WTC11 (cell line): Measurements from ENCODE around the gene ECT2L. TPM values are rescaled to one million over a fixed set of nuclear protein-coding genes. Genes with fewer than 3 reads are reported as not detected.
A peak's percentile ranks its signal among the peaks of the same experiment; 100 is the strongest.

ENCODE experiments used
- ATAC-seq: fragments of 200-7000 bp; cut with Tn5 transposase; 2 replicates; pipeline ENCODE4 v1.10.0; 2021; ENCODE audit warnings: mild to moderate bottlenecking, moderate library complexity
- CTCF ChIA-PET: fragments of 300-600 bp; sonication (Branson Sonifier 250); formaldehyde crosslinking; loops from one replicate; lab custom pipeline; 2021; ENCODE audit warnings: antibody characterized with exemption; lab: Charles Lee
- POLR2A ChIA-PET: fragments of 350-600 bp; sonication (Branson Sonifier 250); formaldehyde crosslinking; loops from one replicate; lab custom pipeline; 2021; ENCODE audit warnings: antibody characterized with exemption; lab: Charles Lee
- DNase-seq: peaks from one replicate; pipeline ENCODE4 v3.0.0; 2021; ENCODE audit warnings: low spot score
- H3K27ac Mint-ChIP-seq: 2 replicates; pipeline ENCODE4 v1.8.0; 2021; ENCODE audit warnings: mixed read lengths
- H3K27me3 Mint-ChIP-seq: 2 replicates; pipeline ENCODE4 v1.8.0; 2021; ENCODE audit warnings: low read depth, mild to moderate bottlenecking, moderate library complexity, mixed read lengths
- H3K36me3 Mint-ChIP-seq: 2 replicates; pipeline ENCODE4 v1.8.0; 2021; ENCODE audit warnings: mixed read lengths
- H3K4me1 Mint-ChIP-seq: 2 replicates; pipeline ENCODE4 v1.8.0; 2022; ENCODE audit warnings: mixed read lengths
- H3K4me3 Mint-ChIP-seq: 2 replicates; pipeline ENCODE4 v1.8.0; 2021; ENCODE audit warnings: mild to moderate bottlenecking, moderate library complexity, mixed read lengths
- H3K9me3 Mint-ChIP-seq: 2 replicates; pipeline ENCODE4 v1.8.0; 2021; ENCODE audit warnings: mixed read lengths
- CREM ChIP-seq: sonication (generic); formaldehyde crosslinking; IDR thresholded peaks from 2 replicates; pipeline ENCODE4 v1.8.1; 2022; ENCODE audit warnings: mild to moderate bottlenecking, missing genetic modification reagents, moderate library complexity
- ETV6 ChIP-seq: sonication (generic); formaldehyde crosslinking; IDR thresholded peaks from 2 replicates; pipeline ENCODE4 v1.8.1; 2022; ENCODE audit warnings: mild to moderate bottlenecking, missing genetic modification reagents
- FOXK1 ChIP-seq: sonication (generic); formaldehyde crosslinking; IDR thresholded peaks from 2 replicates; pipeline ENCODE4 v1.8.0; 2022; ENCODE audit warnings: mild to moderate bottlenecking, moderate library complexity, missing genetic modification reagents
- FOXP1 ChIP-seq: sonication (generic); formaldehyde crosslinking; IDR thresholded peaks from 2 replicates; pipeline ENCODE4 v1.8.0; 2022; ENCODE audit warnings: missing genetic modification reagents, mild to moderate bottlenecking, moderate library complexity, borderline replicate concordance
- GABPB1 ChIP-seq: sonication (generic); formaldehyde crosslinking; IDR thresholded peaks from 2 replicates; pipeline ENCODE4 v1.8.1; 2023; ENCODE audit warnings: mild to moderate bottlenecking, missing genetic modification reagents
- MXD4 ChIP-seq: fragments of 250-450 bp; sonication (Bioruptor Pico); IDR thresholded peaks from 2 replicates; pipeline ENCODE4 v1.8.0; 2021; ENCODE audit warnings: mild to moderate bottlenecking, moderate library complexity, borderline replicate concordance
- NFYB ChIP-seq: sonication (generic); formaldehyde crosslinking; conservative IDR thresholded peaks from 2 replicates; pipeline ENCODE4 v1.8.0; 2022; ENCODE audit warnings: low read depth, missing genetic modification reagents
- NR2C2 ChIP-seq: sonication (generic); formaldehyde crosslinking; IDR thresholded peaks from 2 replicates; pipeline ENCODE4 v1.8.0; 2022; ENCODE audit warnings: mild to moderate bottlenecking, missing genetic modification reagents
- SOX15 ChIP-seq: fragments of 250-450 bp; sonication (Bioruptor Pico); IDR thresholded peaks from 2 replicates; pipeline ENCODE4 v1.9.0; 2021; ENCODE audit warnings: mild to moderate bottlenecking
- SP1 ChIP-seq: sonication (generic); formaldehyde crosslinking; conservative IDR thresholded peaks from 2 replicates; pipeline ENCODE4 v1.8.1; 2022; ENCODE audit warnings: missing genetic modification reagents
- TEAD1 ChIP-seq: sonication (generic); formaldehyde crosslinking; IDR thresholded peaks from 2 replicates; pipeline ENCODE4 v1.8.0; 2022; ENCODE audit warnings: mild to moderate bottlenecking, missing genetic modification reagents
- ZNF232 ChIP-seq: sonication (generic); formaldehyde crosslinking; IDR thresholded peaks from 2 replicates; pipeline ENCODE4 v1.8.0; 2022; ENCODE audit warnings: mild to moderate bottlenecking, missing genetic modification reagents
- ZNF671 ChIP-seq: fragments of 250-450 bp; sonication (Bioruptor Pico); IDR thresholded peaks from 2 replicates; pipeline ENCODE4 v1.8.0; 2021; ENCODE audit warnings: mild to moderate bottlenecking
- total RNA-seq: library from RNA; stranded (reverse); gene quantifications from 3 replicates; pipeline ENCODE4 v1.2.3, GENCODE V29; 2021
- TF ChIP-seq, protein P1 (sequence below): sonication (generic); formaldehyde crosslinking; conservative IDR thresholded peaks from 2 replicates; pipeline ENCODE4 v1.8.1; 2023; ENCODE audit warnings: mild to moderate bottlenecking, low read depth, missing genetic modification reagents, moderate library complexity
- TF ChIP-seq, protein P2 (sequence below): sonication (generic); formaldehyde crosslinking; IDR thresholded peaks from 2 replicates; pipeline ENCODE4 v1.8.0; 2022; ENCODE audit warnings: mild to moderate bottlenecking, missing genetic modification reagents
- TF ChIP-seq, protein P3 (sequence below): sonication (generic); formaldehyde crosslinking; IDR thresholded peaks from 2 replicates; pipeline ENCODE4 v1.8.0; 2023; ENCODE audit warnings: missing genetic modification reagents, mild to moderate bottlenecking, borderline replicate concordance
- TF ChIP-seq, protein P4 (sequence below): fragments of 250-450 bp; sonication (Bioruptor Pico); IDR thresholded peaks from 2 replicates; pipeline ENCODE4 v2.1.2; 2022; ENCODE audit warnings: mild to moderate bottlenecking, moderate library complexity
- TF ChIP-seq, protein P5 (sequence below): fragments of 250-450 bp; sonication (Bioruptor Pico); IDR thresholded peaks from 2 replicates; pipeline ENCODE4 v1.9.0; 2021; ENCODE audit warnings: moderate library complexity, mild to moderate bottlenecking, inconsistent platforms, borderline replicate concordance
- TF ChIP-seq, protein P6 (sequence below): fragments of 250-450 bp; sonication (Bioruptor Pico); IDR thresholded peaks from 2 replicates; pipeline ENCODE4 v1.9.0; 2021; ENCODE audit warnings: mild to moderate bottlenecking, borderline replicate concordance

The ECT2L gene
- total RNA-seq, 1 experiment from 2014 or later = not detected

DNA sequence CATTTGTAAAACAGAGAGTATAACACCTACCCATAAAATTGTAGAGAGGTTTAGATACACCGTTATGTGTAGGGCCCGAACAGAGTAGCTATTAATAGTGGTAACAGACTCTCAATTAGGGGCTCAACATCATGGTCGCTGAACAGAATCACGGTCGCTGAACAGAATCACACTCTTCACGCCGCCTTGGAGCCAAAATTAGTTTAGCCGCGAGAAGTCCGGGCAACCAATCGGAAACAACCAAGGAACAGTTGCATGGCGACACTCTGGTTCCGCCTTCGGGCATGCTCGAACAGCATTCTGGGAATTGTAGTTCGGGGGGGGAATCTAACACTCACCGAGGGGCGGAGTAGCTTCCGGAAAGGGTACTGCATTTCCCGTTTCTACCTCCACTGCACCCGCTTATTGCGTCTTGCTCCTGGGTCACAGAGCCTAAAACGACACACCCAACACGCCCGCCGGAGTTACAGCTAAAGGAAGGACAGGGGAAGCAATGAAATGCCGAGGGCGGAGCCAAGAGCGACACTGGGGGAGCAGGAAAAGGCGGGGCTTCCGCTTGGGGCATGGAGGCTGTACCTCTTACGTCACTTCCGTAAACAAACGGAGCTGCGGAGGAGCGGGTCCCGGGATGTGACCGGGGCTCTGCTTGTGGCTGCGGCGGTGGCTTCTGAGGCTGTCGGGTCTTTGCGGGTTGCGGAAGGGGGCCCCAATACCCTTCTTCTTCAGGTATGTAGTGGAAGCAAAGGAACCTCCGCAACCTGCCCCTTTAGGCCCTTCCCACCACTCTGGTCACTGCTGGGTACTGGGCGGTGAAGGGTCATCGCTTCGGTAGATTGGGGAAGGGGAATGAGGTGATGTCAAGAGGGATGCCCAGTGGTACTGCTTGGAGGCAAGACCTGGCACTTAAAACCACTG is 22.5 kb upstream of the ECT2L start, which contains the start of gene CCDC28A:
Gene CCDC28A, plus strand, starts transcription at position 593 of the 915 bp plus-strand sequence. CDS start 2,352 bp downstream, outside the sequence.
- peak; percentile 88 for DNase-seq
- H3K4me3 Mint-ChIP-seq = peak within 1 kb of the TSS; percentile 100
- peaks cover 13% of the 10 kb centered on the region for H3K4me1 Mint-ChIP-seq
- ChIA-PET POLR2A (interaction anchor here (0.6 to 0.9 kb wide), 2 partner anchors 10 to 296 kb away, joined by 5 to 10 read pairs; no protein-coding TSS in a partner anchor), CTCF (interaction anchor here (0.5 to 1.1 kb wide), 7 partner anchors 14 to 370 kb away, joined by 3 to 4 read pairs (median 3); partner anchors contain the start of gene HEBP2)
- H3K36me3 Mint-ChIP-seq = no peaks in the 10 kb centered on the region
- peak; percentile 80 for TF ChIP-seq GABPB1
- peak; percentile 96 for TF ChIP-seq CREM (CRISPR knock-in tag)
- no peak for TF ChIP-seq FOXP1 (CRISPR knock-in tag)
- no peak; the same call in 1 of the 2 replicates for TF ChIP-seq ETV6 (CRISPR knock-in tag)
- peak; percentile 100 for TF ChIP-seq FOXK1 (CRISPR knock-in tag)
- peak; percentile 62 for TF ChIP-seq NFYB
- TF ChIP-seq, protein P1, sequence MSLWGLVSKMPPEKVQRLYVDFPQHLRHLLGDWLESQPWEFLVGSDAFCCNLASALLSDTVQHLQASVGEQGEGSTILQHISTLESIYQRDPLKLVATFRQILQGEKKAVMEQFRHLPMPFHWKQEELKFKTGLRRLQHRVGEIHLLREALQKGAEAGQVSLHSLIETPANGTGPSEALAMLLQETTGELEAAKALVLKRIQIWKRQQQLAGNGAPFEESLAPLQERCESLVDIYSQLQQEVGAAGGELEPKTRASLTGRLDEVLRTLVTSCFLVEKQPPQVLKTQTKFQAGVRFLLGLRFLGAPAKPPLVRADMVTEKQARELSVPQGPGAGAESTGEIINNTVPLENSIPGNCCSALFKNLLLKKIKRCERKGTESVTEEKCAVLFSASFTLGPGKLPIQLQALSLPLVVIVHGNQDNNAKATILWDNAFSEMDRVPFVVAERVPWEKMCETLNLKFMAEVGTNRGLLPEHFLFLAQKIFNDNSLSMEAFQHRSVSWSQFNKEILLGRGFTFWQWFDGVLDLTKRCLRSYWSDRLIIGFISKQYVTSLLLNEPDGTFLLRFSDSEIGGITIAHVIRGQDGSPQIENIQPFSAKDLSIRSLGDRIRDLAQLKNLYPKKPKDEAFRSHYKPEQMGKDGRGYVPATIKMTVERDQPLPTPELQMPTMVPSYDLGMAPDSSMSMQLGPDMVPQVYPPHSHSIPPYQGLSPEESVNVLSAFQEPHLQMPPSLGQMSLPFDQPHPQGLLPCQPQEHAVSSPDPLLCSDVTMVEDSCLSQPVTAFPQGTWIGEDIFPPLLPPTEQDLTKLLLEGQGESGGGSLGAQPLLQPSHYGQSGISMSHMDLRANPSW = no peak
- TF ChIP-seq, protein P2, sequence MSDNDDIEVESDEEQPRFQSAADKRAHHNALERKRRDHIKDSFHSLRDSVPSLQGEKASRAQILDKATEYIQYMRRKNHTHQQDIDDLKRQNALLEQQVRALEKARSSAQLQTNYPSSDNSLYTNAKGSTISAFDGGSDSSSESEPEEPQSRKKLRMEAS (CRISPR knock-in tag) = 0 out of 2 replicates have a peak, but pooled peaks have one; percentile 50
- 0 out of 2 replicates have a peak, but pooled peaks have one; percentile 51 for TF ChIP-seq TEAD1
- TF ChIP-seq, protein P3, sequence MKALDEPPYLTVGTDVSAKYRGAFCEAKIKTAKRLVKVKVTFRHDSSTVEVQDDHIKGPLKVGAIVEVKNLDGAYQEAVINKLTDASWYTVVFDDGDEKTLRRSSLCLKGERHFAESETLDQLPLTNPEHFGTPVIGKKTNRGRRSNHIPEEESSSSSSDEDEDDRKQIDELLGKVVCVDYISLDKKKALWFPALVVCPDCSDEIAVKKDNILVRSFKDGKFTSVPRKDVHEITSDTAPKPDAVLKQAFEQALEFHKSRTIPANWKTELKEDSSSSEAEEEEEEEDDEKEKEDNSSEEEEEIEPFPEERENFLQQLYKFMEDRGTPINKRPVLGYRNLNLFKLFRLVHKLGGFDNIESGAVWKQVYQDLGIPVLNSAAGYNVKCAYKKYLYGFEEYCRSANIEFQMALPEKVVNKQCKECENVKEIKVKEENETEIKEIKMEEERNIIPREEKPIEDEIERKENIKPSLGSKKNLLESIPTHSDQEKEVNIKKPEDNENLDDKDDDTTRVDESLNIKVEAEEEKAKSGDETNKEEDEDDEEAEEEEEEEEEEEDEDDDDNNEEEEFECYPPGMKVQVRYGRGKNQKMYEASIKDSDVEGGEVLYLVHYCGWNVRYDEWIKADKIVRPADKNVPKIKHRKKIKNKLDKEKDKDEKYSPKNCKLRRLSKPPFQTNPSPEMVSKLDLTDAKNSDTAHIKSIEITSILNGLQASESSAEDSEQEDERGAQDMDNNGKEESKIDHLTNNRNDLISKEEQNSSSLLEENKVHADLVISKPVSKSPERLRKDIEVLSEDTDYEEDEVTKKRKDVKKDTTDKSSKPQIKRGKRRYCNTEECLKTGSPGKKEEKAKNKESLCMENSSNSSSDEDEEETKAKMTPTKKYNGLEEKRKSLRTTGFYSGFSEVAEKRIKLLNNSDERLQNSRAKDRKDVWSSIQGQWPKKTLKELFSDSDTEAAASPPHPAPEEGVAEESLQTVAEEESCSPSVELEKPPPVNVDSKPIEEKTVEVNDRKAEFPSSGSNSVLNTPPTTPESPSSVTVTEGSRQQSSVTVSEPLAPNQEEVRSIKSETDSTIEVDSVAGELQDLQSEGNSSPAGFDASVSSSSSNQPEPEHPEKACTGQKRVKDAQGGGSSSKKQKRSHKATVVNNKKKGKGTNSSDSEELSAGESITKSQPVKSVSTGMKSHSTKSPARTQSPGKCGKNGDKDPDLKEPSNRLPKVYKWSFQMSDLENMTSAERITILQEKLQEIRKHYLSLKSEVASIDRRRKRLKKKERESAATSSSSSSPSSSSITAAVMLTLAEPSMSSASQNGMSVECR (CRISPR knock-in tag) = no peak
- TF ChIP-seq, protein P4, sequence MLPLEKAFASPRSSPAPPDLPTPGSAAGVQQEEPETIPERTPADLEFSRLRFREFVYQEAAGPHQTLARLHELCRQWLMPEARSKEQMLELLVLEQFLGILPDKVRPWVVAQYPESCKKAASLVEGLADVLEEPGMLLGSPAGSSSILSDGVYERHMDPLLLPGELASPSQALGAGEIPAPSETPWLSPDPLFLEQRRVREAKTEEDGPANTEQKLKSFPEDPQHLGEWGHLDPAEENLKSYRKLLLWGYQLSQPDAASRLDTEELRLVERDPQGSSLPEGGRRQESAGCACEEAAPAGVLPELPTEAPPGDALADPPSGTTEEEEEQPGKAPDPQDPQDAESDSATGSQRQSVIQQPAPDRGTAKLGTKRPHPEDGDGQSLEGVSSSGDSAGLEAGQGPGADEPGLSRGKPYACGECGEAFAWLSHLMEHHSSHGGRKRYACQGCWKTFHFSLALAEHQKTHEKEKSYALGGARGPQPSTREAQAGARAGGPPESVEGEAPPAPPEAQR = no peak
- TF ChIP-seq SP1 (CRISPR knock-in tag) = peak; percentile 61; the same call in 1 of the 2 replicates
- H3K27ac Mint-ChIP-seq = peak within 1 kb of the TSS; percentile 100
- ATAC-seq = peak; percentile 93
- H3K9me3 Mint-ChIP-seq = no peaks in the 10 kb centered on the region
- no peaks in the 10 kb centered on the region for H3K27me3 Mint-ChIP-seq

DNA sequence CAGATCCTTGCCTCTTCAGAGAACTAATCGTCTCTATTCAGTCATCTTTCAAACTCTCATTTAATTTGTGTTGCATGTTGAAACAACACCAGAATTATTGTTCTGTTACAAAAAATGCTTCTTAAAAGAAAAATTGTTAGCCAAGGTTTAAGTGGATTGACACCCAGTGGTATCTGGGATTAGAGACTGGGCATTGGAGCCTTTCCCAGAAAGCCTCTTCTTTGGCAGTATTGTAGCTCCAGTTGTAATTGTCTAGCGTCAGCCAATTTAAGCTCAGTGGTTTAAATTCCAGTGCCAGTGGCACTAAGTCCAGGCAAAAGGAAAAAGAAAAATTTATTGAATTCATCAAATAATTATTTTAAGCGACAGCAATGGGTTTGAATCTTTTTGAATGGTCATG is 21.5 kb upstream of the ECT2L start:
- ChIA-PET CTCF (no interaction called here), POLR2A (interaction anchor here (0.9 kb wide), 1 partner anchor 9 kb away, joined by 5 read pairs; no protein-coding TSS in a partner anchor)
- peak overlapping the region; percentile 100 for H3K4me3 Mint-ChIP-seq
- no peaks in the 10 kb centered on the region for H3K27me3 Mint-ChIP-seq
- no peak for DNase-seq
- H3K4me1 Mint-ChIP-seq = peaks cover 13% of the 10 kb centered on the region
- H3K27ac Mint-ChIP-seq = peak overlapping the region; percentile 100
- no peaks in the 10 kb centered on the region for H3K36me3 Mint-ChIP-seq
- no peak for ATAC-seq
- no peaks in the 10 kb centered on the region for H3K9me3 Mint-ChIP-seq
- TF ChIP-seq, protein P5, sequence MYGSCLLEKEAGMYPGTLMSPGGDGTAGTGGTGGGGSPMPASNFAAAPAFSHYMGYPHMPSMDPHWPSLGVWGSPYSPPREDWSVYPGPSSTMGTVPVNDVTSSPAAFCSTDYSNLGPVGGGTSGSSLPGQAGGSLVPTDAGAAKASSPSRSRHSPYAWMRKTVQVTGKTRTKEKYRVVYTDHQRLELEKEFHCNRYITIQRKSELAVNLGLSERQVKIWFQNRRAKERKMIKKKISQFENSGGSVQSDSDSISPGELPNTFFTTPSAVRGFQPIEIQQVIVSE = no peak
- no peak for TF ChIP-seq SOX15
- no peak for TF ChIP-seq NR2C2 (CRISPR knock-in tag)
- TF ChIP-seq ZNF232 (CRISPR knock-in tag) = no peak
- TF ChIP-seq, protein P6, sequence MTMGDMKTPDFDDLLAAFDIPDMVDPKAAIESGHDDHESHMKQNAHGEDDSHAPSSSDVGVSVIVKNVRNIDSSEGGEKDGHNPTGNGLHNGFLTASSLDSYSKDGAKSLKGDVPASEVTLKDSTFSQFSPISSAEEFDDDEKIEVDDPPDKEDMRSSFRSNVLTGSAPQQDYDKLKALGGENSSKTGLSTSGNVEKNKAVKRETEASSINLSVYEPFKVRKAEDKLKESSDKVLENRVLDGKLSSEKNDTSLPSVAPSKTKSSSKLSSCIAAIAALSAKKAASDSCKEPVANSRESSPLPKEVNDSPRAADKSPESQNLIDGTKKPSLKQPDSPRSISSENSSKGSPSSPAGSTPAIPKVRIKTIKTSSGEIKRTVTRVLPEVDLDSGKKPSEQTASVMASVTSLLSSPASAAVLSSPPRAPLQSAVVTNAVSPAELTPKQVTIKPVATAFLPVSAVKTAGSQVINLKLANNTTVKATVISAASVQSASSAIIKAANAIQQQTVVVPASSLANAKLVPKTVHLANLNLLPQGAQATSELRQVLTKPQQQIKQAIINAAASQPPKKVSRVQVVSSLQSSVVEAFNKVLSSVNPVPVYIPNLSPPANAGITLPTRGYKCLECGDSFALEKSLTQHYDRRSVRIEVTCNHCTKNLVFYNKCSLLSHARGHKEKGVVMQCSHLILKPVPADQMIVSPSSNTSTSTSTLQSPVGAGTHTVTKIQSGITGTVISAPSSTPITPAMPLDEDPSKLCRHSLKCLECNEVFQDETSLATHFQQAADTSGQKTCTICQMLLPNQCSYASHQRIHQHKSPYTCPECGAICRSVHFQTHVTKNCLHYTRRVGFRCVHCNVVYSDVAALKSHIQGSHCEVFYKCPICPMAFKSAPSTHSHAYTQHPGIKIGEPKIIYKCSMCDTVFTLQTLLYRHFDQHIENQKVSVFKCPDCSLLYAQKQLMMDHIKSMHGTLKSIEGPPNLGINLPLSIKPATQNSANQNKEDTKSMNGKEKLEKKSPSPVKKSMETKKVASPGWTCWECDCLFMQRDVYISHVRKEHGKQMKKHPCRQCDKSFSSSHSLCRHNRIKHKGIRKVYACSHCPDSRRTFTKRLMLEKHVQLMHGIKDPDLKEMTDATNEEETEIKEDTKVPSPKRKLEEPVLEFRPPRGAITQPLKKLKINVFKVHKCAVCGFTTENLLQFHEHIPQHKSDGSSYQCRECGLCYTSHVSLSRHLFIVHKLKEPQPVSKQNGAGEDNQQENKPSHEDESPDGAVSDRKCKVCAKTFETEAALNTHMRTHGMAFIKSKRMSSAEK (CRISPR knock-in tag) = no peak
- no peak for TF ChIP-seq ZNF671 (CRISPR knock-in tag)
- TF ChIP-seq MXD4 (CRISPR knock-in tag) = no peak
